ENCODE measurements around the gene ANKMY1.
"Not testable (repeated sequence)": the region's sequence is repeated elsewhere in the genome, so short reads cannot be mapped to it uniquely, and the experiment has no call there.

The ANKMY1 gene

GRCh38 chr2:240555541-240556250, 2.1 kb downstream of the ANKMY1 start:
- no peak for DNase-seq (ENCODE audit: insufficient read length, low spot score)
- FAIRE-seq: no peak
- no peak for TF ChIP-seq CTCF (IDR thresholded peaks at IDR 0.05; ENCODE audit: insufficient read depth, missing control alignments)

- no peak for FAIRE-seq
- no peak for DNase-seq (ENCODE audit: insufficient read length, low spot score)
- no peak for TF ChIP-seq CTCF (IDR thresholded peaks at IDR 0.05; ENCODE audit: insufficient read depth, missing control alignments)
These were observed 2.9 kb downstream of the ANKMY1 start for GRCh38 chr2:240554767-240555493.

GRCh38 chr2:240553956-240554480, 3.8 kb downstream of the ANKMY1 start:
- TF ChIP-seq CTCF (IDR thresholded peaks at IDR 0.05; ENCODE audit: insufficient read depth, missing control alignments): no peak
- DNase-seq (ENCODE audit: insufficient read length, low spot score) (no peak), FAIRE-seq (no peak)

- FAIRE-seq (no peak), DNase-seq (ENCODE audit: insufficient read length, low spot score) (no peak)
- TF ChIP-seq CTCF (IDR thresholded peaks at IDR 0.05; ENCODE audit: insufficient read depth, missing control alignments): no peak
These were observed 6.0 kb downstream of the ANKMY1 start for GRCh38 chr2:240551811-240552210.

- DNase-seq (ENCODE audit: insufficient read length, low spot score): no peak
- no peak for FAIRE-seq
- TF ChIP-seq CTCF (IDR thresholded peaks at IDR 0.05; ENCODE audit: insufficient read depth, missing control alignments): no peak
These were observed 6.5 kb downstream of the ANKMY1 start for GRCh38 chr2:240551288-240551687.

- no peak for FAIRE-seq
- no peak for DNase-seq (ENCODE audit: insufficient read length, low spot score)
- no peak for TF ChIP-seq CTCF (IDR thresholded peaks at IDR 0.05; ENCODE audit: insufficient read depth, missing control alignments)
These were observed 17.9 kb downstream of the ANKMY1 start for GRCh38 chr2:240539906-240540305.

GRCh38 chr2:240539101-240539500, 18.7 kb downstream of the ANKMY1 start:
- not testable (repeated sequence) for DNase-seq (ENCODE audit: insufficient read length, low spot score); FAIRE-seq

Data from D721Med (cell line).